OCI-LY3 (cell line): Measurements from ENCODE around the gene PNLIPRP1.

Experiments used
- EZH2phosphoT487 ChIP-seq: fragments of 200-600 bp; shearing (Covaris generic); IDR thresholded peaks from 2 replicates; pipeline ENCODE4 v1.6.1; 2018; ENCODE audit warnings: antibody characterized with exemption, mixed run types, low read depth
- TF ChIP-seq, protein P1 (sequence below): fragments of 200-600, 300-600 bp; sonication (generic); IDR thresholded peaks from 2 replicates; pipeline ENCODE4 v1.5.1; 2014; ENCODE audit warnings: antibody characterized with exemption, low read length, low read depth

DNA sequence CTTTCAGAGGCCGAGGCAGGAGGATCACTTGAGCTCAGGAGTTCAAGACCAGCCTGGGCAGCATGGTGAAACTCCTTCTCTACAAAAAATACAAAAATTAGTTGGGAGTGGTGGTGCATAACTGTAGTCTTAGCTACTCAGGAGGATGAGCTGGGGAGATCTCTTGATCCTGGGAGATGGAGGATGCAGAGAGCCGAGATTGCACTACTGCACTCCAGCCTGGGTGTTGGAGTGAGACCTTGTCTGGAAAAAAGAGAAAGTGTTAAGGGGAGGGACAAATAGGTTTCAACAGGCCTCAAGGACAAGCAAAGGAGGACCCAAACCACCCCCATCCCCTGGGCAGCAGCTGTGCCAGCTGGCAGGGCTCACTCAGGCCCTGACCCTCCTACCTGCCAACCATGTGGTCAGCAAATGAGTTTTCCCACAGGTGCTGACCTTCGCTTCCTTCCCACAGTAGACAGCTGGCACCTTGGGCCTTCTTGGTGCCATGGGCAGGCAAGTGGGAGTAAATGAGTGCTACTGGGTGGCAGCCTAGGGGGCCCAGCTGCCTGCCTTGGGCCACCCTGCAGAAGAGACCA, 24.5 kb downstream of the PNLIPRP1 start:
- TF ChIP-seq, protein P1, sequence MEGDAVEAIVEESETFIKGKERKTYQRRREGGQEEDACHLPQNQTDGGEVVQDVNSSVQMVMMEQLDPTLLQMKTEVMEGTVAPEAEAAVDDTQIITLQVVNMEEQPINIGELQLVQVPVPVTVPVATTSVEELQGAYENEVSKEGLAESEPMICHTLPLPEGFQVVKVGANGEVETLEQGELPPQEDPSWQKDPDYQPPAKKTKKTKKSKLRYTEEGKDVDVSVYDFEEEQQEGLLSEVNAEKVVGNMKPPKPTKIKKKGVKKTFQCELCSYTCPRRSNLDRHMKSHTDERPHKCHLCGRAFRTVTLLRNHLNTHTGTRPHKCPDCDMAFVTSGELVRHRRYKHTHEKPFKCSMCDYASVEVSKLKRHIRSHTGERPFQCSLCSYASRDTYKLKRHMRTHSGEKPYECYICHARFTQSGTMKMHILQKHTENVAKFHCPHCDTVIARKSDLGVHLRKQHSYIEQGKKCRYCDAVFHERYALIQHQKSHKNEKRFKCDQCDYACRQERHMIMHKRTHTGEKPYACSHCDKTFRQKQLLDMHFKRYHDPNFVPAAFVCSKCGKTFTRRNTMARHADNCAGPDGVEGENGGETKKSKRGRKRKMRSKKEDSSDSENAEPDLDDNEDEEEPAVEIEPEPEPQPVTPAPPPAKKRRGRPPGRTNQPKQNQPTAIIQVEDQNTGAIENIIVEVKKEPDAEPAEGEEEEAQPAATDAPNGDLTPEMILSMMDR = no peak
- TF ChIP-seq EZH2phosphoT487 = no peak
